ENCODE results near the gene PRORP. TPM values are rescaled to one million over a fixed set of nuclear protein-coding genes. Genes with fewer than 3 reads are reported as not detected.

PRORP gene
- total and polyA plus RNA-seq, 2 experiments from 2014 or later, result 23.2 to 32.7 TPM

GRCh38 chr14:35163384-35163783, 41.0 kb downstream of the PRORP start:
- H3K9ac ChIP-seq, result no peak overlapping the region
- no peak overlapping the region for H2AFZ ChIP-seq
- 92 to 95% methylated on average over 1 of the region's 1 CpG for WGBS, 2 experiments (ENCODE audit: low coverage in 1 of 2, low lambda C conversion rate in 2 of 2, missing lambda C conversion rate in 2 of 2)
- H3K9me2 ChIP-seq (ENCODE audit: insufficient read depth), result no peaks in the 10 kb centered on the region
- H3K4me2 ChIP-seq (ENCODE audit: unreplicated experiment), result no peak overlapping the region
- TF ChIP-seq EZH2phosphoT487 (IDR thresholded peaks at IDR 0.05; ENCODE audit: insufficient read depth, low read depth) (no peak), EZH2 (IDR thresholded peaks at IDR 0.05; ENCODE audit: insufficient read depth, poor library complexity, severe bottlenecking) (no peak)
- peaks cover 7% of the 10 kb centered on the region; the same call in 1 of the 2 replicates for H3K79me2 ChIP-seq (ENCODE audit: insufficient read depth)
- DNase-seq, result no peak
- H3K27ac ChIP-seq, result no peak overlapping the region
- H4K20me1 ChIP-seq (ENCODE audit: insufficient read depth), result no peaks in the 10 kb centered on the region
- H3K27me3 ChIP-seq (replicated peaks; ENCODE audit: insufficient read depth), result no peaks in the 10 kb centered on the region
- no peaks in the 10 kb centered on the region for H3K9me3 ChIP-seq (ENCODE audit: low read depth)
- H3K4me3 ChIP-seq, result no peak overlapping the region
- H3F3A ChIP-seq (ENCODE audit: insufficient read depth), result peaks cover 6% of the 10 kb centered on the region; the same call in 1 of the 2 replicates
- peaks cover 14% of the 10 kb centered on the region for H3K4me1 ChIP-seq (ENCODE audit: insufficient read depth)
- in situ Hi-C loops (cut with MboI), result no loop called here
- H3K36me3 ChIP-seq (ENCODE audit: low read depth), result no peaks in the 10 kb centered on the region

GRCh38 chr14:35164849-35165248, 42.5 kb downstream of the PRORP start:
- Histone ChIP-seq H3K27me3 (replicated peaks; ENCODE audit: insufficient read depth) (no peaks in the 10 kb centered on the region), H4K20me1 (ENCODE audit: insufficient read depth) (no peaks in the 10 kb centered on the region), H3K4me2 (ENCODE audit: unreplicated experiment) (no peak overlapping the region), H3K9me3 (ENCODE audit: low read depth) (no peaks in the 10 kb centered on the region), H3K4me1 (ENCODE audit: insufficient read depth) (peaks cover 8% of the 10 kb centered on the region), H3K9me2 (ENCODE audit: insufficient read depth) (no peaks in the 10 kb centered on the region), H3K9ac (no peak overlapping the region), H2AFZ (no peak overlapping the region), H3K36me3 (ENCODE audit: low read depth) (no peaks in the 10 kb centered on the region), H3K27ac (no peak overlapping the region), H3F3A (ENCODE audit: insufficient read depth) (peaks cover 6% of the 10 kb centered on the region; the same call in 1 of the 2 replicates), H3K4me3 (no peak overlapping the region), H3K79me2 (ENCODE audit: insufficient read depth) (peaks cover 3% of the 10 kb centered on the region; the same call in 1 of the 2 replicates)
- WGBS, 2 experiments (ENCODE audit: low coverage in 1 of 2, low lambda C conversion rate in 2 of 2, missing lambda C conversion rate in 2 of 2), result 95% methylated on average over 5 of the region's 5 CpGs
- in situ Hi-C loops (cut with MboI), result no loop called here
- TF ChIP-seq EZH2 (IDR thresholded peaks at IDR 0.05; ENCODE audit: insufficient read depth, poor library complexity, severe bottlenecking) (no peak), EZH2phosphoT487 (IDR thresholded peaks at IDR 0.05; ENCODE audit: insufficient read depth, low read depth) (no peak)
- DNase-seq, result no peak

GRCh38 chr14:35167496-35167895, 45.1 kb downstream of the PRORP start:
- DNase-seq, result no peak
- Histone ChIP-seq H3K4me3 (no peak overlapping the region), H2AFZ (no peak overlapping the region)

More at GRCh38 chr14:35167496-35167895, 45.1 kb downstream of the PRORP start:
- Histone ChIP-seq H3K79me2 (ENCODE audit: insufficient read depth) (no peaks in the 10 kb centered on the region), H3K36me3 (ENCODE audit: low read depth) (no peaks in the 10 kb centered on the region), H3K4me2 (ENCODE audit: unreplicated experiment) (no peak overlapping the region), H3K9me3 (ENCODE audit: low read depth) (no peaks in the 10 kb centered on the region), H3K9ac (no peak overlapping the region), H3K27ac (no peak overlapping the region), H4K20me1 (ENCODE audit: insufficient read depth) (no peaks in the 10 kb centered on the region), H3K4me1 (ENCODE audit: insufficient read depth) (no peaks in the 10 kb centered on the region), H3F3A (ENCODE audit: insufficient read depth) (no peaks in the 10 kb centered on the region), H3K27me3 (replicated peaks; ENCODE audit: insufficient read depth) (no peaks in the 10 kb centered on the region), H3K9me2 (ENCODE audit: insufficient read depth) (no peaks in the 10 kb centered on the region)
- in situ Hi-C loops (cut with MboI), result no loop called here
- no peak for TF ChIP-seq EZH2phosphoT487 (IDR thresholded peaks at IDR 0.05; ENCODE audit: insufficient read depth, low read depth)
- no peak for TF ChIP-seq EZH2 (IDR thresholded peaks at IDR 0.05; ENCODE audit: insufficient read depth, poor library complexity, severe bottlenecking)
- 18 to 26% methylated on average over 3 of the region's 3 CpGs for WGBS, 2 experiments (ENCODE audit: low coverage in 1 of 2, low lambda C conversion rate in 2 of 2, missing lambda C conversion rate in 2 of 2)

Other genes with a start within 250 kb of the PRORP start
- gene BAZ1A, start 247.2 kb upstream of the PRORP start, total RNA-seq (2014; rRNA removed; shearing (Covaris generic)), result 12.4 and 13.8 TPM in 2 replicates
- gene BAZ1A, start 247.2 kb upstream of the PRORP start, polyA plus RNA-seq (2016; fragmentation: Nextera tagmentation; extraction: Ambion mirVana), result 9.4 and 9.6 TPM in 2 replicates
- gene SRP54, start 139.6 kb upstream of the PRORP start, total RNA-seq (2014; rRNA removed; shearing (Covaris generic)), result 78.8 and 90.8 TPM in 2 replicates
- gene SRP54, start 139.6 kb upstream of the PRORP start, polyA plus RNA-seq (2016; fragmentation: Nextera tagmentation; extraction: Ambion mirVana), result 74.7 and 78.0 TPM in 2 replicates
- gene FAM177A1, start 76.3 kb upstream of the PRORP start, total RNA-seq (2014; rRNA removed; shearing (Covaris generic)), result 56.4 and 67.3 TPM in 2 replicates
- gene FAM177A1, start 76.3 kb upstream of the PRORP start, polyA plus RNA-seq (2016; fragmentation: Nextera tagmentation; extraction: Ambion mirVana), result 100 and 103 TPM in 2 replicates
- 18.5 and 25.7 TPM in 2 replicates for gene PPP2R3C, start 562 bp upstream of the PRORP start, total RNA-seq (2014; rRNA removed; shearing (Covaris generic))
- 41.2 and 41.7 TPM in 2 replicates for gene PPP2R3C, start 562 bp upstream of the PRORP start, polyA plus RNA-seq (2016; fragmentation: Nextera tagmentation; extraction: Ambion mirVana)
- 171 and 198 TPM in 2 replicates for gene PSMA6, start 169.8 kb downstream of the PRORP start, total RNA-seq (2014; rRNA removed; shearing (Covaris generic))
- gene PSMA6, start 169.8 kb downstream of the PRORP start, polyA plus RNA-seq (2016; fragmentation: Nextera tagmentation; extraction: Ambion mirVana), result 225 and 227 TPM in 2 replicates